ENCODE measurements around the gene C3orf18. TPM values are rescaled to one million over a fixed set of nuclear protein-coding genes. Genes with fewer than 3 reads are reported as not detected.

C3orf18 gene
- total RNA-seq, 2 donors from 2014 or later = 7.5 to 11.0 TPM

- TF ChIP-seq POLR2A (IDR thresholded peaks at IDR 0.05) = no peak
- TF ChIP-seq POLR2AphosphoS5 (IDR thresholded peaks at IDR 0.05) = no peak
- TF ChIP-seq CTCF (IDR thresholded peaks at IDR 0.05) = no peak
- peaks cover 2% of the 10 kb centered on the region for H3K4me1 ChIP-seq (replicated peaks)
- no peaks in the 10 kb centered on the region for H3K36me3 ChIP-seq
- 71% methylated on average over 4 of the region's 4 CpGs for WGBS
- H3K4me3 ChIP-seq = no peak overlapping the region
- H3K27ac ChIP-seq = no peak overlapping the region
- intact Hi-C loops (cut with DNase I) = no loop called here
- no peaks in the 10 kb centered on the region for H3K27me3 ChIP-seq (replicated peaks; ENCODE audit: insufficient read depth)
- DNase-seq (ENCODE audit: low spot score) = no peak
- H3K9me3 ChIP-seq = no peaks in the 10 kb centered on the region
Observed at GRCh38 chr3:50588759-50589433, 21.3 kb upstream of the C3orf18 start.

GRCh38 chr3:50587806-50588758, 20.5 kb upstream of the C3orf18 start:
- Histone ChIP-seq H3K9me3 (no peaks in the 10 kb centered on the region), H3K4me3 (no peak overlapping the region), H3K27ac (no peak overlapping the region), H3K36me3 (no peaks in the 10 kb centered on the region), H3K27me3 (replicated peaks; ENCODE audit: insufficient read depth) (no peaks in the 10 kb centered on the region), H3K4me1 (replicated peaks) (no peaks in the 10 kb centered on the region)
- DNase-seq (ENCODE audit: low spot score) = no peak
- TF ChIP-seq POLR2AphosphoS5 (IDR thresholded peaks at IDR 0.05) (no peak), CTCF (IDR thresholded peaks at IDR 0.05) (no peak), POLR2A (IDR thresholded peaks at IDR 0.05) (no peak)
- WGBS = 54% methylated on average over 17 of the region's 17 CpGs
- intact Hi-C loops (cut with DNase I) = no loop called here

- no peaks in the 10 kb centered on the region for H3K36me3 ChIP-seq
- H3K4me1 ChIP-seq (replicated peaks) = no peaks in the 10 kb centered on the region
- no peaks in the 10 kb centered on the region for H3K9me3 ChIP-seq
- DNase-seq (ENCODE audit: low spot score) = no peak
- no peak overlapping the region for H3K27ac ChIP-seq
- no peaks in the 10 kb centered on the region for H3K27me3 ChIP-seq (replicated peaks; ENCODE audit: insufficient read depth)
- intact Hi-C loops (cut with DNase I) = no loop called here
- no peak overlapping the region for H3K4me3 ChIP-seq
- TF ChIP-seq CTCF (IDR thresholded peaks at IDR 0.05) (no peak), POLR2A (IDR thresholded peaks at IDR 0.05) (no peak), POLR2AphosphoS5 (IDR thresholded peaks at IDR 0.05) (no peak)
- WGBS = 84% methylated on average over 6 of the region's 6 CpGs
Observed at GRCh38 chr3:50587373-50587772, 19.8 kb upstream of the C3orf18 start.

- Histone ChIP-seq H3K4me1 (replicated peaks) (no peaks in the 10 kb centered on the region), H3K27ac (no peak overlapping the region), H3K36me3 (no peaks in the 10 kb centered on the region), H3K27me3 (replicated peaks; ENCODE audit: insufficient read depth) (no peaks in the 10 kb centered on the region), H3K4me3 (no peak overlapping the region), H3K9me3 (no peaks in the 10 kb centered on the region)
- DNase-seq (ENCODE audit: low spot score) = no peak
- TF ChIP-seq CTCF (IDR thresholded peaks at IDR 0.05) (no peak), POLR2AphosphoS5 (IDR thresholded peaks at IDR 0.05) (no peak), POLR2A (IDR thresholded peaks at IDR 0.05) (no peak)
- intact Hi-C loops (cut with DNase I) = no loop called here
- 82% methylated on average over 3 of the region's 3 CpGs for WGBS
Observed at GRCh38 chr3:50586763-50587070, 19.2 kb upstream of the C3orf18 start.
